Transverse colon (tissue), 4 donors: Measurements from ENCODE around the gene PRKCA. TPM values are rescaled to one million over a fixed set of nuclear protein-coding genes. Genes with fewer than 3 reads are reported as not detected.

Experiments
- DNase-seq: peaks from one replicate; pipeline ENCODE4 v3.0.0-alpha.2; 2019
- H3K27ac ChIP-seq, 4 donors: fragments of 200-600 bp; sonication (generic); 2 replicates each; pipeline ENCODE4 v1.5.1; 2016 to 2018; ENCODE audit warnings: inconsistent platforms in 4 of 4
- H3K27me3 ChIP-seq: fragments of 200-600 bp; sonication (generic); 2 replicates; pipeline ENCODE4 v1.5.1; 2017; ENCODE audit warnings: inconsistent platforms
- H3K36me3 ChIP-seq, 4 donors: fragments of 200-600 bp; sonication (generic); 2 replicates each; pipeline ENCODE4 v1.5.1; 2017 to 2019; ENCODE audit warnings: inconsistent platforms in 4 of 4
- H3K4me1 ChIP-seq, 4 donors: fragments of 200-600 bp; sonication (generic); 2 replicates each; pipeline ENCODE4 v1.5.1; 2017 to 2020; ENCODE audit warnings: inconsistent platforms in 4 of 4
- H3K4me3 ChIP-seq, 4 donors: fragments of 200-600 bp; sonication (generic); 1 replicate in 1 of 4; 2 replicates in 3 of 4; pipeline versions ENCODE4 v1.5.1 to v1.6.1; 2017 to 2019; ENCODE audit warnings: inconsistent platforms in 4 of 4
- H3K9me3 ChIP-seq, 2 donors: fragments of 200-600 bp; sonication (generic); 2 replicates each; pipeline ENCODE4 v1.5.1; 2017 to 2019; ENCODE audit warnings: inconsistent platforms in 2 of 2
- CTCF ChIP-seq, 5 experiments: fragments of 200-600 bp in 3 of 5; fragments of 450-650 bp in 2 of 5; sonication (generic) in 3 of 5; IDR thresholded peaks; 1 replicate in 2 of 5; 2 replicates in 3 of 5; pipeline ENCODE4 v1.5.1; 2016 to 2017; ENCODE audit warnings: antibody characterized with exemption in 5 of 5, inconsistent platforms in 3 of 5, mild to moderate bottlenecking in 2 of 5, moderate library complexity in 1 of 5
- EP300 ChIP-seq: sonication (generic); formaldehyde crosslinking; IDR thresholded peaks from one replicate; pipeline ENCODE4 v1.6.1; 2017; ENCODE audit warnings: antibody characterized with exemption, low read depth
- POLR2A ChIP-seq: fragments of 450-650 bp; IDR thresholded peaks from one replicate; pipeline ENCODE4 v1.6.1; 2016; ENCODE audit warnings: antibody characterized with exemption, mild to moderate bottlenecking, moderate library complexity
- POLR2AphosphoS5 ChIP-seq, 3 donors: sonication (generic); formaldehyde crosslinking; IDR thresholded peaks; one replicate each; pipeline ENCODE4 v1.6.1; 2016; ENCODE audit warnings: antibody characterized with exemption in 3 of 3
- WGBS, 2 donors: methylation state at CpG; one replicate each; pipeline ENCODE4 v1.1.5; 2018; ENCODE audit warnings: low coverage in 1 of 2; 5-methylcytosine and 5-hydroxymethylcytosine counted together
- in situ Hi-C, 4 donors: fragments of 200-750 bp; cut with MboI; loops; one replicate each; pipeline versions ENCODE4 v1.15.0 to v1.15.1; 2017; ENCODE audit warnings: low sequenced_read_pairs in 3 of 4, low pct_ligation_motif_present in 1 of 4, low pct_unique_long_range_greater_than_20kb in 1 of 4
- intact Hi-C: fragments of 100-400 bp; cut with DNase I; formaldehyde crosslinking; loops from one replicate; pipeline ENCODE4 v1.15.1; 2023; ENCODE audit warnings: low total_unique reads
- total RNA-seq, 4 donors: library from RNA; depleted of rRNA; stranded (reverse); fragments of >200 nt; gene quantifications; one replicate each; pipeline ENCODE4 v1.1.0, GENCODE V29; 2016

The PRKCA gene
- total RNA-seq, 4 donors from 2014 or later: 16.1 to 49.7 (median 31.7) TPM

GRCh38 chr17:66753126-66753920 is 450.9 kb downstream of the PRKCA start:
- no peak for TF ChIP-seq POLR2A
- Histone ChIP-seq H3K27ac (no peak overlapping the region), H3K36me3 (peaks cover 0 to 6% (median 0%) of the 10 kb centered on the region in 4 donors), H3K27me3 (no peaks in the 10 kb centered on the region), H3K9me3 (no peaks in the 10 kb centered on the region), H3K4me1 (peaks cover 0 to 12% (median 0%) of the 10 kb centered on the region in 4 donors), H3K4me3 (no peak overlapping the region)
- 92 to 100% methylated on average over 3 to 11 of the region's 11 CpGs for WGBS, 2 donors
- in situ Hi-C loops (no loop called here), intact Hi-C loops (no loop called here)
- DNase-seq: no peak

- no peaks in the 10 kb centered on the region for H3K27me3 ChIP-seq
- H3K4me1 ChIP-seq: peaks cover 0 to 12% (median 0%) of the 10 kb centered on the region in 4 donors
- in situ Hi-C loops: no loop called here
- H3K9me3 ChIP-seq: no peaks in the 10 kb centered on the region
- peak overlapping the region in 1 of 4 donors; percentile 28 for H3K27ac ChIP-seq
- DNase-seq: peak; percentile 11
- 61 to 66% methylated on average over 4 to 18 of the region's 18 CpGs for WGBS, 2 donors
- peaks cover 0 to 6% (median 0%) of the 10 kb centered on the region in 4 donors for H3K36me3 ChIP-seq
- TF ChIP-seq POLR2AphosphoS5 (IDR thresholded peaks at IDR 0.05) (no peak), EP300 (no peak), CTCF (IDR thresholded peaks at IDR 0.05) (no peak), POLR2A (no peak)
- intact Hi-C loops: no loop called here
- H3K4me3 ChIP-seq: no peak overlapping the region
These were observed 452.9 kb downstream of the PRKCA start for GRCh38 chr17:66755101-66755943.

- Histone ChIP-seq H3K9me3 (no peaks in the 10 kb centered on the region), H3K27ac (no peak overlapping the region), H3K4me3 (no peak overlapping the region), H3K4me1 (peaks cover 0 to 12% (median 0%) of the 10 kb centered on the region in 4 donors), H3K27me3 (no peaks in the 10 kb centered on the region), H3K36me3 (peaks cover 0 to 2% (median 0%) of the 10 kb centered on the region in 4 donors)
- in situ Hi-C loops (no loop called here), intact Hi-C loops (no loop called here)
- WGBS, 2 donors: 74 to 94% methylated on average over 6 to 10 of the region's 10 CpGs
- DNase-seq: no peak
- TF ChIP-seq POLR2AphosphoS5 (IDR thresholded peaks at IDR 0.05) (no peak), EP300 (no peak), CTCF (IDR thresholded peaks at IDR 0.05) (no peak), POLR2A (no peak)
These were observed 453.5 kb downstream of the PRKCA start for GRCh38 chr17:66755944-66756290.

- Histone ChIP-seq H3K27ac (no peak overlapping the region), H3K36me3 (no peaks in the 10 kb centered on the region), H3K4me3 (no peak overlapping the region), H3K4me1 (peaks cover 0 to 5% (median 0%) of the 10 kb centered on the region in 4 donors), H3K27me3 (no peaks in the 10 kb centered on the region), H3K9me3 (no peaks in the 10 kb centered on the region)
- TF ChIP-seq CTCF (IDR thresholded peaks at IDR 0.05) (no peak), POLR2AphosphoS5 (IDR thresholded peaks at IDR 0.05) (no peak), EP300 (no peak), POLR2A (no peak)
- no peak for DNase-seq
- intact Hi-C loops: no loop called here
- 96 to 100% methylated on average over 3 of the region's 3 CpGs for WGBS, 2 donors
- in situ Hi-C loops: no loop called here
These were observed 457.9 kb downstream of the PRKCA start for GRCh38 chr17:66760324-66760723.
